ENCODE results near the gene OTUD5. TPM values are rescaled to one million over a fixed set of nuclear protein-coding genes. Genes with fewer than 3 reads are reported as not detected.

The OTUD5 gene
- polyA plus RNA-seq, 3 donors = 8.4 to 75.0 (median 12.4) TPM

DNA sequence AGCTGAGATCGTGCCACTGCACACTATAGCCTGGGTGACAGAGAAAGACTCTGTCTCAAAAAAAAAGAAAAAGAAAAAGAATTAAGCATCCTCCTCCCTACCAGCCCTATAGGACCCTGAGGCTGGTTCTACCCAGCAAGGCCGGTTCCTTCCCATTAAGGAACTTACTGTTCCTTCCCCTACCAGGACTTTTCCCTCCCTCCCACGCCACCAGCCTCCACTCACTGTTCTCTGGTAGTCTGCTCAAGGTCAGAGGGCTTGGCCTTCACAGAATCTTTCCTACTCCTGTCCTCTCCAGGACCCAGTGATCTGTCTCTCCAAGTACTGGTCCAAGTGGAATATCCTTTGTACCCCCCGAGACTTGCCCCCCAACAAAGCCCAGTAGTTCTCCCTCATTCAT is 43.2 kb upstream of the OTUD5 start:
- peak overlapping the region in 1 of 2 donors; percentile 97 for H3K27ac ChIP-seq (ENCODE audit: low read depth in 1 of 2, low read length in 2 of 2)
- Mint-ChIP-seq H3K9me3 (peaks cover 0 to 14% (median 0%) of the 10 kb centered on the region in 7 donors), H3K27me3 (ENCODE audit: low read depth in 3 of 3) (peaks cover 0 to 5% (median 0%) of the 10 kb centered on the region in 3 donors), H3K4me3 (peak overlapping the region in 1 of 2 donors; percentile 97), H3K27ac (peak overlapping the region in 5 of 7 donors; percentile 6 to 99 (median 98)), H3K4me1 (peaks cover 17% of the 10 kb centered on the region), H3K36me3 (peaks cover 27 to 38% of the 10 kb centered on the region in 2 donors)
- H3K36me3 ChIP-seq (replicated peaks in 1 of 2; ENCODE audit: control insufficient read depth in 1 of 2, insufficient read depth in 2 of 2, low read length in 2 of 2) = peaks cover 26 to 41% of the 10 kb centered on the region in 2 donors
- peaks cover 40% of the 10 kb centered on the region for H3K79me2 ChIP-seq (ENCODE audit: insufficient read depth, low read length)
- TF ChIP-seq, protein P1, sequence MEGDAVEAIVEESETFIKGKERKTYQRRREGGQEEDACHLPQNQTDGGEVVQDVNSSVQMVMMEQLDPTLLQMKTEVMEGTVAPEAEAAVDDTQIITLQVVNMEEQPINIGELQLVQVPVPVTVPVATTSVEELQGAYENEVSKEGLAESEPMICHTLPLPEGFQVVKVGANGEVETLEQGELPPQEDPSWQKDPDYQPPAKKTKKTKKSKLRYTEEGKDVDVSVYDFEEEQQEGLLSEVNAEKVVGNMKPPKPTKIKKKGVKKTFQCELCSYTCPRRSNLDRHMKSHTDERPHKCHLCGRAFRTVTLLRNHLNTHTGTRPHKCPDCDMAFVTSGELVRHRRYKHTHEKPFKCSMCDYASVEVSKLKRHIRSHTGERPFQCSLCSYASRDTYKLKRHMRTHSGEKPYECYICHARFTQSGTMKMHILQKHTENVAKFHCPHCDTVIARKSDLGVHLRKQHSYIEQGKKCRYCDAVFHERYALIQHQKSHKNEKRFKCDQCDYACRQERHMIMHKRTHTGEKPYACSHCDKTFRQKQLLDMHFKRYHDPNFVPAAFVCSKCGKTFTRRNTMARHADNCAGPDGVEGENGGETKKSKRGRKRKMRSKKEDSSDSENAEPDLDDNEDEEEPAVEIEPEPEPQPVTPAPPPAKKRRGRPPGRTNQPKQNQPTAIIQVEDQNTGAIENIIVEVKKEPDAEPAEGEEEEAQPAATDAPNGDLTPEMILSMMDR (IDR thresholded peaks at IDR 0.05) = no peak
- H3K9ac ChIP-seq (ENCODE audit: insufficient read depth, low read length, poor library complexity, severe bottlenecking) = no peak overlapping the region
- WGBS (ENCODE audit: insufficient coverage) = no CpG with 5 or more reads among the region's 4 CpGs
- H3K4me3 ChIP-seq (replicated peaks in 1 of 3; ENCODE audit: low read depth in 2 of 3, low read length in 3 of 3) = peak overlapping the region in 1 of 3 experiments; percentile 85
- H3K9me3 ChIP-seq (replicated peaks in 1 of 2; ENCODE audit: control insufficient read depth in 1 of 2, insufficient read depth in 1 of 2, low read length in 2 of 2) = peaks cover 0 to 8% of the 10 kb centered on the region in 2 donors
- peak overlapping the region; percentile 72 for H3K4me2 ChIP-seq (replicated peaks; ENCODE audit: extremely low read depth, low read length, poor library complexity, severe bottlenecking)
- H3K27me3 ChIP-seq (ENCODE audit: control insufficient read depth in 2 of 2, insufficient read depth in 2 of 2, low read length in 2 of 2) = no peaks in the 10 kb centered on the region
- DNase-seq = no peak
- intact Hi-C loops (cut with micrococcal nuclease) = loop anchor here (5.0 kb wide), 1 partner anchor 42 kb away; the partner anchor contains the start of gene TFE3 (in 2 of the 2)
- peaks cover 13% of the 10 kb centered on the region in 2 donors for H3K4me1 ChIP-seq (ENCODE audit: control insufficient read depth in 1 of 2, insufficient read depth in 2 of 2, low read length in 2 of 2)
- H4K20me1 ChIP-seq (ENCODE audit: insufficient read depth, low read length) = peaks cover 20% of the 10 kb centered on the region
- H2AFZ ChIP-seq (ENCODE audit: insufficient read depth, low read depth, low read length, poor library complexity, severe bottlenecking) = no peak overlapping the region

DNA sequence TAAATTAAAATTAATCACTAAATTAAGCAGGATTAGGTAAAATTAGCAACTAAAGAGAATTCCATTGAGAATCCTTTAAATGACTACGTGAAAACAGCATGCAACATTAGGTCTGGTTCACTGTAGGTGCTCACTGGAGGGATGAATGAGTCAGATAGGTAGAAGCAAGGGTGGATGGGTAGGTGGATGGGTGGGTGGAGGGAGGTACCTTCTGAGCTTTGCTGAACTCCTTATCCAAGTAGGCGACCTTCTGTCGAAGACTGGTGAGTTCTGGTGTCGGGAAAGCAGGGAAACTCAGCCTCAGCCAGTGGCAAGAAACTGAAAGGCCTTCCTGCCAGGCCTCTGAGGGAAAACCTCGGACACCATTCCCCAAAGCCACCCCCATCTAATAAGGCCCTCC is 41.6 kb upstream of the OTUD5 start:
- Mint-ChIP-seq H3K36me3 (peaks cover 38 to 49% of the 10 kb centered on the region in 2 donors), H3K27me3 (ENCODE audit: low read depth in 3 of 3) (peaks cover 0 to 5% (median 0%) of the 10 kb centered on the region in 3 donors), H3K27ac (no peak overlapping the region), H3K4me3 (no peak overlapping the region), H3K4me1 (peaks cover 20% of the 10 kb centered on the region), H3K9me3 (peaks cover 0 to 14% (median 0%) of the 10 kb centered on the region in 7 donors)
- H3K79me2 ChIP-seq (ENCODE audit: insufficient read depth, low read length) = peaks cover 40% of the 10 kb centered on the region
- DNase-seq = no peak
- H3K36me3 ChIP-seq (replicated peaks in 1 of 2; ENCODE audit: control insufficient read depth in 1 of 2, insufficient read depth in 2 of 2, low read length in 2 of 2) = peaks cover 31 to 52% of the 10 kb centered on the region in 2 donors
- no peak overlapping the region for H2AFZ ChIP-seq (ENCODE audit: insufficient read depth, low read depth, low read length, poor library complexity, severe bottlenecking)
- H3K9me3 ChIP-seq (replicated peaks in 1 of 2; ENCODE audit: control insufficient read depth in 1 of 2, insufficient read depth in 1 of 2, low read length in 2 of 2) = peaks cover 0 to 8% of the 10 kb centered on the region in 2 donors
- no CpG with 5 or more reads among the region's 5 CpGs for WGBS (ENCODE audit: insufficient coverage)
- TF ChIP-seq, protein P1 (IDR thresholded peaks at IDR 0.05) = no peak
- H3K9ac ChIP-seq (ENCODE audit: insufficient read depth, low read length, poor library complexity, severe bottlenecking) = no peak overlapping the region
- intact Hi-C loops (cut with micrococcal nuclease) = no loop called here
- no peaks in the 10 kb centered on the region for H3K27me3 ChIP-seq (ENCODE audit: control insufficient read depth in 2 of 2, insufficient read depth in 2 of 2, low read length in 2 of 2)
- peaks cover 13% of the 10 kb centered on the region in 2 donors for H3K4me1 ChIP-seq (ENCODE audit: control insufficient read depth in 1 of 2, insufficient read depth in 2 of 2, low read length in 2 of 2)
- H3K4me3 ChIP-seq (replicated peaks in 1 of 3; ENCODE audit: low read depth in 2 of 3, low read length in 3 of 3) = no peak overlapping the region
- no peak overlapping the region for H3K27ac ChIP-seq (ENCODE audit: low read depth in 1 of 2, low read length in 2 of 2)
- H3K4me2 ChIP-seq (replicated peaks; ENCODE audit: extremely low read depth, low read length, poor library complexity, severe bottlenecking) = no peak overlapping the region
- peaks cover 25% of the 10 kb centered on the region for H4K20me1 ChIP-seq (ENCODE audit: insufficient read depth, low read length)

All from CD14-positive monocyte (primary cell).